SU-DHL-6 (cell line): ENCODE data around the gene CACNA1C.

Experiments used
- H2AFZ ChIP-seq: fragments of 200-600 bp; sonication (generic); 2 replicates; pipeline ENCODE4 v1.6.1; 2014; ENCODE audit warnings: low read depth, mild to moderate bottlenecking, moderate library complexity, mixed read lengths, antibody characterized with exemption, low read length; ENCODE audit not compliant: severe bottlenecking
- H3F3A ChIP-seq: fragments of 200-600 bp; shearing (Covaris generic); 2 replicates; pipeline ENCODE4 v1.6.0; 2016; ENCODE audit warnings: antibody characterized with exemption, mild to moderate bottlenecking; ENCODE audit not compliant: insufficient read depth
- H3K27ac ChIP-seq: fragments of 200-600 bp; sonication (generic); 2 replicates; pipeline ENCODE4 v1.5.1; 2016; ENCODE audit warnings: low read depth, mild to moderate bottlenecking, low read length, moderate library complexity, mixed read lengths
- H3K27me3 ChIP-seq: fragments of 200-600 bp; sonication (generic), shearing (Covaris generic); 2 replicates; pipeline ENCODE4 v1.6.0; 2014; ENCODE audit warnings: mild to moderate bottlenecking, low read length
- H3K36me3 ChIP-seq: fragments of 200-600 bp; sonication (generic); 2 replicates; pipeline ENCODE4 v1.6.1; 2014; ENCODE audit warnings: mild to moderate bottlenecking, low read length, mixed read lengths
- H3K4me2 ChIP-seq: fragments of 300-600, 200-600 bp; shearing (Covaris generic), sonication (generic); 2 replicates; pipeline ENCODE4 v1.6.0; 2014; ENCODE audit warnings: low read length, low read depth, mild to moderate bottlenecking; ENCODE audit not compliant: poor library complexity, severe bottlenecking
- H3K4me3 ChIP-seq: fragments of 200-600 bp; sonication (generic); 2 replicates; pipeline ENCODE4 v1.5.1; 2014; ENCODE audit warnings: antibody characterized with exemption, low read length, mild to moderate bottlenecking, mixed read lengths; ENCODE audit not compliant: insufficient read depth, poor library complexity, severe bottlenecking
- H3K79me2 ChIP-seq: fragments of 200-600 bp; sonication (generic); 2 replicates; pipeline ENCODE4 v1.6.1; 2014; ENCODE audit warnings: mild to moderate bottlenecking, low read length, moderate library complexity; ENCODE audit not compliant: insufficient read depth
- H3K9ac ChIP-seq: fragments of 200-600 bp; sonication (generic); 2 replicates; pipeline ENCODE4 v1.7.0; 2014; ENCODE audit warnings: mild to moderate bottlenecking, low read length
- H3K9me2 ChIP-seq: fragments of 200-600 bp; sonication (generic); replicated peaks from 2 replicates; pipeline ENCODE4 v1.6.1; 2014; ENCODE audit warnings: low read length; ENCODE audit not compliant: insufficient read depth
- H3K9me3 ChIP-seq: fragments of 200-600 bp; sonication (generic); 2 replicates; pipeline ENCODE4 v1.6.1; 2014; ENCODE audit warnings: low read length, mixed read lengths; ENCODE audit not compliant: insufficient read depth
- H4K20me1 ChIP-seq: fragments of 200-600 bp; sonication (generic); 2 replicates; pipeline ENCODE4 v1.6.1; 2014; ENCODE audit warnings: low read depth, mild to moderate bottlenecking, antibody characterized with exemption, low read length, moderate library complexity, mixed read lengths
- CTCF ChIP-seq: fragments of 200-600 bp; sonication (generic); IDR thresholded peaks from one replicate; pipeline ENCODE4 v1.5.1; 2017; ENCODE audit warnings: antibody characterized with exemption, mild to moderate bottlenecking, low read length, moderate library complexity; ENCODE audit not compliant: insufficient read depth, poor library complexity, severe bottlenecking
- EZH2phosphoT487 ChIP-seq: fragments of 200-600 bp; sonication (generic), shearing (Covaris generic); conservative IDR thresholded peaks from 2 replicates; pipeline ENCODE4 v1.6.1; 2018; ENCODE audit warnings: mild to moderate bottlenecking, antibody characterized with exemption, low read length, moderate library complexity, mixed read lengths

The CACNA1C gene

GRCh38 chr12:2226641-2227040 is 173.9 kb downstream of the CACNA1C start:
- H3K9ac ChIP-seq: no peak overlapping the region
- H3K9me3 ChIP-seq: no peaks in the 10 kb centered on the region
- TF ChIP-seq EZH2phosphoT487 (no peak), CTCF (no peak)
- H4K20me1 ChIP-seq: no peaks in the 10 kb centered on the region
- H2AFZ ChIP-seq: no peak overlapping the region
- H3K9me2 ChIP-seq: no peaks in the 10 kb centered on the region
- no peak overlapping the region for H3K27ac ChIP-seq
- no peak overlapping the region for H3K4me3 ChIP-seq
- H3K36me3 ChIP-seq: no peaks in the 10 kb centered on the region
- H3K4me2 ChIP-seq: no peak overlapping the region
- no peaks in the 10 kb centered on the region for H3F3A ChIP-seq
- H3K79me2 ChIP-seq: no peaks in the 10 kb centered on the region
- H3K27me3 ChIP-seq: no peaks in the 10 kb centered on the region

GRCh38 chr12:2227360-2227759 is 174.6 kb downstream of the CACNA1C start:
- TF ChIP-seq EZH2phosphoT487 (no peak), CTCF (no peak)
- Histone ChIP-seq H3K79me2 (no peaks in the 10 kb centered on the region), H2AFZ (no peak overlapping the region)

GRCh38 chr12:2228535-2228934 is 175.7 kb downstream of the CACNA1C start:
- H3K27ac ChIP-seq: no peak overlapping the region
- no peaks in the 10 kb centered on the region for H3K36me3 ChIP-seq
- no peak overlapping the region for H3K4me3 ChIP-seq
- H3K9me3 ChIP-seq: no peaks in the 10 kb centered on the region
- TF ChIP-seq CTCF (no peak), EZH2phosphoT487 (no peak)
- H3K9ac ChIP-seq: no peak overlapping the region
- no peaks in the 10 kb centered on the region for H4K20me1 ChIP-seq
- H2AFZ ChIP-seq: no peak overlapping the region
- H3K27me3 ChIP-seq: no peaks in the 10 kb centered on the region
- no peaks in the 10 kb centered on the region for H3K9me2 ChIP-seq
- H3K79me2 ChIP-seq: no peaks in the 10 kb centered on the region
- no peak overlapping the region for H3K4me2 ChIP-seq
- no peaks in the 10 kb centered on the region for H3F3A ChIP-seq

More at GRCh38 chr12:2227360-2227759, 174.6 kb downstream of the CACNA1C start:
- H3K9me2 ChIP-seq: no peaks in the 10 kb centered on the region
- no peaks in the 10 kb centered on the region for H3K27me3 ChIP-seq
- H3K36me3 ChIP-seq: no peaks in the 10 kb centered on the region
- H3K4me3 ChIP-seq: no peak overlapping the region
- H3F3A ChIP-seq: no peaks in the 10 kb centered on the region
- no peak overlapping the region for H3K27ac ChIP-seq
- H3K9me3 ChIP-seq: no peaks in the 10 kb centered on the region
- H4K20me1 ChIP-seq: no peaks in the 10 kb centered on the region
- H3K9ac ChIP-seq: no peak overlapping the region
- no peak overlapping the region for H3K4me2 ChIP-seq
